GM12864 (cell line): ENCODE measurements around the gene NDST1.

Experiments used
- DNase-seq: peaks from one replicate; pipeline ENCODE4 v3.0.0-alpha.2; 2011; ENCODE audit warnings: low read depth
- H3K4me3 ChIP-seq: 2 replicates; pipeline ENCODE4 v1.5.1; 2011; ENCODE audit warnings: mild to moderate bottlenecking, low read depth, low read length, control low read depth
- TF ChIP-seq, protein P1 (sequence below): IDR thresholded peaks from 2 replicates; pipeline ENCODE4 v1.5.1; 2011; ENCODE audit warnings: low read depth, mild to moderate bottlenecking, moderate library complexity, low read length, control low read depth, inconsistent platforms; ENCODE audit errors: missing control alignments

NDST1 gene

DNA sequence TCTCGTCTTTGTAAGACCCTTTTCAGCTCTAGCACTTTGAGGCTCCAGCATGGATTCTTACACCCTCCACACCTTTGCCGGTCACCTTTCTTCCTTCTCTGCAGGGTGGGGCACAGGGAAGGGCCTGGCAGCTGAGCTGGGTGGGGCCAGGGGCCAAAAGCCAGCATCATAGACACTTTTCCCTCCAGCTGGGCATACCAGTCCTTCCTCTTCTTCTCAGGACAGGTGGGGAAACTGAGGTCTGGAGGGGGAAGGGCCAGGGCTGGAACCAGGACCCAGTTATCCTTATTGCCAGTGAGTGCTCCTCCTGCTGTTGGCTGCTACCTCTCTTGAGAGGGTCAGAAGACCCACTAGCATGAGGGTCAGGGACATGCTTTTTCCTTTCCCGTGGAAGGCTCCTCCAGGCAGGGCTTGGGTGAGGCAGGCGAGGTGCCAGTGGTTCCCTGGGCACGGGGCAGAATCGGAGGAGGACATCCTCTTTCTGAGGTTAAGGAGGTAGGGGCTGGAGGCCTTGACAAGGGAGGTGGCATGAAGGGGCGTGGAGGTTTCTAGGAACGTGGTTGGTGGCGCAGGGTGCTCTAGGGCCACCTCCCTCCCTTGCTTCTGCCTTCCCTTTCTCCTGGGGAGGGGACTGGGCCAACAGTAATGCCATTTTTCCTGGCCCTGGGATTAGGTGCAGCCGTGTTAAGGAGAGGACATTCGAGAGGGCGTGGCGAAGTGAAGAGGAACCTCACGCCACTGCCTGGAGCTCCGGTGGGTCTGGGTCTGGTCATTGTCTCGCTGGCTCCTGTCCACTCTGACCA is at the start of gene NDST1:
NDST1 (plus strand) TSS at position 658 of the 803 bp plus-strand sequence. CDS start 13,124 bp downstream, outside the sequence.
- no peak within 1 kb of the TSS for H3K4me3 ChIP-seq
- no peak for DNase-seq
- TF ChIP-seq, protein P1, sequence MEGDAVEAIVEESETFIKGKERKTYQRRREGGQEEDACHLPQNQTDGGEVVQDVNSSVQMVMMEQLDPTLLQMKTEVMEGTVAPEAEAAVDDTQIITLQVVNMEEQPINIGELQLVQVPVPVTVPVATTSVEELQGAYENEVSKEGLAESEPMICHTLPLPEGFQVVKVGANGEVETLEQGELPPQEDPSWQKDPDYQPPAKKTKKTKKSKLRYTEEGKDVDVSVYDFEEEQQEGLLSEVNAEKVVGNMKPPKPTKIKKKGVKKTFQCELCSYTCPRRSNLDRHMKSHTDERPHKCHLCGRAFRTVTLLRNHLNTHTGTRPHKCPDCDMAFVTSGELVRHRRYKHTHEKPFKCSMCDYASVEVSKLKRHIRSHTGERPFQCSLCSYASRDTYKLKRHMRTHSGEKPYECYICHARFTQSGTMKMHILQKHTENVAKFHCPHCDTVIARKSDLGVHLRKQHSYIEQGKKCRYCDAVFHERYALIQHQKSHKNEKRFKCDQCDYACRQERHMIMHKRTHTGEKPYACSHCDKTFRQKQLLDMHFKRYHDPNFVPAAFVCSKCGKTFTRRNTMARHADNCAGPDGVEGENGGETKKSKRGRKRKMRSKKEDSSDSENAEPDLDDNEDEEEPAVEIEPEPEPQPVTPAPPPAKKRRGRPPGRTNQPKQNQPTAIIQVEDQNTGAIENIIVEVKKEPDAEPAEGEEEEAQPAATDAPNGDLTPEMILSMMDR, result no peak

DNA sequence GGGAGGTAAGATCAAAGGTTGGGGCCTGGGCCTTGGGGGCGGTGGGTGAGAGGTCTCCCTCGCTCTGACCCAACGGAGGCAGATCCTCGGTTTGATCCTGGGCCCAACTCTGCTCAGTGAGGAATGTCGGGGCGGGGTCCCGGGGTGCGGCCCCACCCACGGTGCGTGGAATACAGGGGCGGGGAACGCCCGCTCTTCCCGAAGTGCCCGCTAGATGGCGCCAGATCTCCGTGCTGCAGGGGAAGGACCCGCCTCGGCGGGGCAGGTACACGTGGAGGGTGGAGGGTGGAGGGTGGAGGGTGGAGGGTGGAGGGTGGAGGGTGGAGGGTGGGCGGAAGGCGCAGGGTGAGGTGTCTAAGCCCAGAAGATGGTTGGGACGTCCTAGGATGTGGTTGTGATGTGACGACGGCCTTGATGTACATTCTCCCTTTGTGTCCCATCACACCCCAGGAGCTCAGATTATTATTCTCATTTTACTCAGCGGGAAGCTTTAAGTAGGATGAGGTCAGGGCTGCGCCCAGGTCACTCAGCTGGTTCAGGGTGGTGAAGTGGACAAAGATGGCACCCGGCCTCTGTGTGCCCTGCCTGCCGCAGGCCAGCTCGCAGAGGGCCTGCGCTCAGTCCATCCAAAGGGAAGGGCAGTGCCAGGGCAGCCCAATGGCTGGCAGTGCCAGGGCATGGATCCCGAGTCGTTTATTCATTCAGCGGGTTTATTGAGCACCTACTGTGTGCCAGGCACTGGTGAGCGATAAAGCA is 49.0 kb upstream of the NDST1 start:
- DNase-seq, result no peak
- TF ChIP-seq, protein P1, result peak; percentile 78
- peak overlapping the region; percentile 34 for H3K4me3 ChIP-seq

DNA sequence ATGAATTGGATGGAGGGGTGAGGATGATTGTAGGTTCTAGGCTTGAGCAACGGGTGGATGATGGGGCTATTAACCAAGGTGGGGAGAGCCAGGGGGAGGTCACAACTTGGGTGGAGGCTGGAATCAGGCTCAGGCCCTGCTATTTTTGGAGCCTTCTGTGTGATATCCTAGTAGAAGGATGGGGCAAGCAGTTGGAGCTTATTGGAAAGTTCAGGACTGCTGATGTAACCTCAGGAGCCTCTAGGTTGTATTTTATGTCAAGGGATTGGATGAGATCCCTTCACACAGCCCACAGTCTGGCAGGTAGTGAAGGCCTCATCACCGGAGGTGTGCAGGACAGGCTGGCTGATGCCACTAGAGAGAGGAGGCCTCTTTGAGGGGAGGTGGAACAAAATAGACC is 47.1 kb upstream of the NDST1 start:
- no peak overlapping the region for H3K4me3 ChIP-seq
- TF ChIP-seq, protein P1, result no peak
- DNase-seq, result no peak

DNA sequence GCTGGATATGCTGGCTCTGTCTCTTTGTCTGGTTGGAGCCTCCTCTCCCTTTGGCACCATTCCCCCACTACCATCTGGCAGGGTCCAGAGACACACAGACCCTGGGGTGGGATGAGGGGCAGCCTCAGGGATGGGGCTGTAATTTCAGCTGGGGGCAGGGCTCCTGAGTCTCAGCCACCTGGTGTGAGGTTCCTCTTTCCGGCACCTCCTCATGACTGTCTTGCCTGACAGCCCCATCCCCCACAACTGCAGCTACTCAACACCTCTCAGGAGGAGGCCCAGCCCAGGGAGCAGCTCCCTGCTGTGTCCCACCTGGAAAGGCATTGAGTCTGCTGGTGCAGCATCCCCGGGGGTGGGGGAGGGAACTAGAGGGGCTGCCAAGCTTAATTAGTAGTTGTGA is 46.7 kb upstream of the NDST1 start:
- TF ChIP-seq, protein P1, result no peak
- DNase-seq, result peak; percentile 55
- no peak overlapping the region for H3K4me3 ChIP-seq

DNA sequence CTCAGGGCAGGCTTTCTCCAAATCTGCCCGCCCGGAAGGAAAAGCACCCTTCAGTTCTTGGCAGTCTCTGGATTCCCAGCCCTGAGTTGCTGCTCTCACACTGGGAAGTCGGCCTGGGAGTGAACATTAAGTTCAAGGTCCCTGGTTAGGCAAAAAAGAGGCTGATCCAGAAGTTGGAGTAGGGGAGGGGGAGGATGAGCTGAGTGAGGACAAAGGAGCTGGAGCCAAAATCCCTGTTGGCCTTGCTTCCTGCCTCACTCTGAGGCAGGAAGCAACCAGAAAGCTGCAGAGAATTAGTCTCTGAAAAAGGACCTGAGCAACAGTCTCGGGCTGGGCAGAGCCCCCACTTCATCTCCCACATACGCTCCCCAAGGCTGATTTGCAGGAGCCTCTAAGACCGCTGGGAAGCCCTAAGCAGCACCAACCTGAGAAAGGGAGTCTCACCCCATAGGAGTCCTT is 43.3 kb upstream of the NDST1 start:
- TF ChIP-seq, protein P1, result no peak
- H3K4me3 ChIP-seq, result no peak overlapping the region
- no peak for DNase-seq

DNA sequence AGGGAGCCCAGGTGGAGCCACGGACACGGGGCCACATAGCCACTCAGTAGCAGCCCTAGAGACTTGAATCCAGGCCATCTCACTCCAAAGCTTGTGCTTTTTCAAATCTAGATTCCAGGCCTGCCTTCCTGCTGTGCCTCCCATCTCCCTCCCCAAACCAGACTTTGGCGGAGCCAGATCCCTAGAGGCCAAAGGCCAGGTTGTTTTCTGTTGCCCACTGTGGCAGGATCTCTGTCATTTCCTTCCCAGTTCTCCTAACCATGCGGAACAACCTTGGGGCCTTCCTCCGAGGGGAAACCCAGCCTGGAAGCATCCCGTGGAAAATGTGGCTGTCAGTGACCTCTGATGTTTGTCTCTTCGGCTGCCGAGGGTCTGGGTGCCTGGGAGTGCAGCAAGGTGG is 42.0 kb upstream of the NDST1 start:
- no peak overlapping the region for H3K4me3 ChIP-seq
- TF ChIP-seq, protein P1, result no peak
- no peak for DNase-seq
